DMS153 (cell line): Measurements from ENCODE around the gene EXOC2.

Experiments
- DNase-seq: peaks from one replicate; lab custom pipeline; 2025; lab: John Stamatoyannopoulos, UW

EXOC2 gene

DNA sequence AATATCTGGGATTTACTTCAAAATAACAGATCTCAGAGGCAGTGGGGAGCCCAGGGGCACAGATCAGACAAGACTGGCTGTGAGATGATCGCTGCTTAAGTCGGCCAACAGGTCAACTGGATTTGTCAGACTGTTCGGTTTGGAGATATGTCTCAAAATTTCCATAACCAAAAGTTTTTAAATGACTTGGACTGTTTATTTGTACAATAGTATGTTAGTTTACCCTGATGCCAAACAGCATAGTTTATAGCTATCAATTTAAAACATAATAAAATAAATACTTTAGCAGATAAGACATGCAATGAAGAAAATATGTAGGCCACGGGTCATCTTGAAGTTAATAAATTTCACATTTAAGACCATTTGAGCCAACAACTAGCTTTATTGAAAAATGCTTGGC is 174.7 kb downstream of the EXOC2 start:
- DNase-seq, result no peak

DNA sequence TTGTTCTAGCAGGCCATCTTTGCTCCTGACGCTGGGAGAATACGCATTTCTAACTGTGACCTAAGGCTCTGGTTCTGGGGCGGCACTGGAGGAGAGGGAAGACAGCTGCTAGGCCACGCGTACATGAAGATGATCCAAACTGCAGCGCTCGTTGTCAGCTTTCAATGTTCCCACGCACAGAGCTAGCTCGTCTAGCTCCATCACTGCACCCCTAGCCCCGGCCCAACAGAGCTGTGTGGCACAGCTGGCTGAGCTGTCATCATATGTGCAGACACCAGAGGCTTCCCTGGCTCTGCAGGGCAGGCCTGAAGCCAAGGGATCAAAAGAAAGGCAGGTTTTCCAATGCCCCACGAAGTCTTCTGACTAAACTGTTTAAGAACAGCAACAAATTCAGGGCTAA is 176.7 kb downstream of the EXOC2 start:
- no peak for DNase-seq

DNA sequence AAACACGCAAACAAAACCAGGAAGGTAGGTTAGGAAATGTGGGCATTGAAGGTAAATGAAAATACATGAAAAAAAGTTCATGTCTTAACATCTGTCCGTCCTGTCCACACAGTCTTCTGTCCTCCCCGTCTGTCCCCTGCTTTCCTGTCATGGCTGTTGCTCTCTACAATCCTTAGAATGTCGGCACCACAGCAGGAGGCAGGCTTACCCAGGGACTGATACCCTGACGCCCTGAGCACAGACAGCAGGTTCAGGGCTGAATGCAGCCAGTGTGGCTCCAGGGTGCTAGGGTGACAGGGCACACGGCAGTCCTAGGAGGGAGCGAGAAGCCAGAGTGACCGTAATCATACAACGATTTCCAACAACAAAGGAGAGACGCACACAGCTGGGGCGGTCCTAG is 177.7 kb downstream of the EXOC2 start:
- no peak for DNase-seq

DNA sequence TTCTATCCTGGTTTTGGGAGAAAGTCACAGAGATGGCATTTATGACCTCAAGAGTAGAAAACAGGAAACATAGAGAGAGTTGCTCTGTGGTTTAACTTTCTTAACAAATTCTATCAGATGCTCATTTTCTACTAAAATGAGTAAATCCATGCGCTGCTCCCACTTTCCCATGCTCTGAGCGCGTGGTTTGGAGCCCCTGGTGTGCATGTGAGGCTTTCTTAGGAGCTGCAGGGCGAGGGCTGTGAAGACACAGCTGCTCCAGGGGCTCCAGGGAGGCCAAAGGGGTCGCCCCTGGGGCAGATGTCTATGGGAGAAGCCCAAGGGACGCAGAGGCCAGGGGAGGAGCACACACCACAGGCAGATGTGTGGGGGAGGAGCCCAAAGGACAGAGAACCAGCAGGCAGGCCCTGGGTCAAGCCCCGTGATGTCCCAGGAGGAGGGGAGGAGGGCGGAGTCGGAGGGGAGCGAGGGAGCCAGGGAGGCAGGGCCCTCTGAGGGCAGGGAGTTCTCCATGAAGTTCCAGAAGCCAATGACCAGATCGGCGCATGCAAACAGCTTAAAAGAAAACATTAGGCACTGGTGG is 178.5 kb downstream of the EXOC2 start:
- no peak for DNase-seq

DNA sequence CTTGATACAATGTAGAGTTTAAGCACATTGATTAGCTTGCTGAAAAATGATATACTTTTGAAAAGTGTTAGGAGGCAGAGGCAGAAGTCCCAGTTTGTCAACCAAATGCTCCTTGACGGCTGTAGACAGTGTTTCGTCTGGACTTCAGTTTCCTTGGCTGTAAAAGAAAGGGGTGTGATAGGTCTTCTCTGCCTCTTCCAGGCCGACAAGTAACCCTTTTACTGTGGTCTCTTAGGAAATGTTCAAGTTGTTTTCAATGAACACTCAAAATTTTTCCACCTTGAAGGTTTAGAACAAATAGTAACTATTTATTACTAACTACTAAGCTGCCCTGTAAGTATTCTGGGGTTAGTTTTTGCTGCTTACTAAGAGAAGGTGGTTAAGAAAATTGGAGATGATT is 179.0 kb downstream of the EXOC2 start:
- DNase-seq, result no peak

DNA sequence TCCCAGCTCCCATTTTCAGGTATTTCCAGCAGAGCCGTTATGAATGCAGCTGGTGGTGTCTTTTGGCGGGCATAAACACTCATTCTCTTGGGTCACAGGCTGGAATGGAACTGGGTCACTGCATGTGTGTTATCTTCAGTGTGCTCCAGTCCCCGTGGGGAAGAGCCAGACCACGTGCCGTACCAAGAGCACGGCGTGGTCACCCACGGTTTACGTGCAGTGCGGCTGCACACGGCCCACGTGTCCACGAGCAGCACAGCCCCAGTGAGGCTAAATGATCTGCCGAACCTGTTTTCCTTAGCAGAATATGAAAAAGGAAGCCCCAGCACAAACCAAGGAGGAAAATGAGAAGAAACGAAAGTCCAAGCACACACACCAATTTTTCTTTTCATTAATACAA is 179.9 kb downstream of the EXOC2 start:
- no peak for DNase-seq

DNA sequence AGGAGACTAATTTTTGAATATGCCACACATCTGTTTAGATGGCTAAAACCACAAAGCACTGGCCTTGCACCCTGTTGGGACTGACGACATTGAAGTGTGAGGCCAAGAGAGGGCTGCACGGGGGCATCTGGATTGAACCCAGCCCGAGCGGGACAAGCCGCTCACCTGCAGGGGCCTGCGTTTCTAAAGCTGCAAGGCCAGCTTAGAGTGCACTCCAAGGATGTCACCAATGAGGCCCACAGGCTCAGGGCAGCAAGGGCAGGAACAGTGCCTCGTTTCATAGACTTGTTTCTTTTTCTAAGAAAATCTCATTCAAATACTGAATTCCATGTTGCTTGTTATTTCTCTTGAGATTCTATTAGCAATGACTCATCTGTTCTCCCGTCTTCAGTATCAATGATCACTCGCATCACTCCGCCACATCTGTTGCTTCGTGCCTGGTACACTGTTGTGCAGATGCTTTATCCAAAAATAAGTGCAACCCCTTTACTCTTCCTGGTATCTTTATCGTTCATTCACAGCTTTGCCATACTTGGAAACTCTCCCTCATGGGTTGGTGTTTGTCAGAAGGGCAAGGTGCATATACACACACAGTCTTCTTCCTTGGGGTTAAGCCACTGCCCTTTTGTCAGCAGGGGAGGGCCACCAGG is 181.3 kb downstream of the EXOC2 start:
- DNase-seq, result no peak

DNA sequence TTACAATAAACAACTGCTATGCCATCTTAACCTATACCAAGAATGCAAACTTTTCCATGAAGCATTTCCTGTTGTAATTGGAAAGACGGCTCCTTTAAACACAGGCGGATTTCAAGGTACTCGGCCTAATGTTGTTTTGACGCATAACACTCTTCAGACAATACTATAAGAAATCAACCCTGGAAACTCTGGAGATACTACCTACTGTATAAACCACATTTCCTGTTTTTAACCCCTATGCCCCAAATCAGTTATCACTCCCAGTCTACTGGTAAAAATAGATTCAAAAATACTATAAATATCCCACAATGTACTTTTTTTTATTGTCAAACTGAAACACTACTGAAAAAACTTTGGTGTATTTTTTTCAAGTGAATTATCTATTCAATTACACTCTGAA is 183.3 kb downstream of the EXOC2 start:
- no peak for DNase-seq

DNA sequence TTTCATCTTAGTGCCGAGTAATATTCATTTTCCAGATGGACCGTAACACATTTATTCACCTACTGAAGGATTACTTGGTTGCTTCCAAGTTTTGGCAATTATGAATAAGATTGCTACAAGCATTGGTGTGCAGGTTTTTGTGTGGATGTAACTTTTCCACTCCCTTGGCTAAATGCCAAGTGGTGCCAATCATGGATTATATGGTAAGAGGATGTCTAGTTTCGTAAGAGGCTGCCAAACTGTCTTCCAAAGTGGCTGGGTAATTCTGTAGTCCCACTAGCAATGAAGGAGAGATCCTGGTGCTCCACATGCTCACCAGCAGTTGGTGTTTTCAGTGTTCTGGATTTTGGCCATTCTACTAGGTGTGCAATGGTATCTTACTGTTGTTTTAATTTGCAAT is 184.3 kb downstream of the EXOC2 start:
- no peak for DNase-seq

DNA sequence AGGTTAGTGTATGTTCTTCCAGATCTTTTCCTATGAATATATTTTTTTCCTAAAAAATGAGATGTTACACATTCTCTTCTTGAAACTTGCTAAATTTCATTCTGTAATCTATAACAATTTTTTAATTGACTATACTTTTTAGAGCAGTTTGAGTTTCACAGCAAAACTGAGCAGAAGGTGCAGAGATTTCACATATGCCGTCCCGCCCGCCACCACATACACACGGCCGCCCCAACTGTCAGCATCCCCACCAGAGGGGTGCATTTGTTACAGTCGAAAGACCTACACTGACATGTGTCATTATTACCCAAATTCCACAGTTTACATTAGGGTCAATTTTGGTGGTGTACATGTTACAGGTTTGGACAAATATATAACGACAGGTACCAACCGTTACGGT is 184.9 kb downstream of the EXOC2 start:
- no peak for DNase-seq

DNA sequence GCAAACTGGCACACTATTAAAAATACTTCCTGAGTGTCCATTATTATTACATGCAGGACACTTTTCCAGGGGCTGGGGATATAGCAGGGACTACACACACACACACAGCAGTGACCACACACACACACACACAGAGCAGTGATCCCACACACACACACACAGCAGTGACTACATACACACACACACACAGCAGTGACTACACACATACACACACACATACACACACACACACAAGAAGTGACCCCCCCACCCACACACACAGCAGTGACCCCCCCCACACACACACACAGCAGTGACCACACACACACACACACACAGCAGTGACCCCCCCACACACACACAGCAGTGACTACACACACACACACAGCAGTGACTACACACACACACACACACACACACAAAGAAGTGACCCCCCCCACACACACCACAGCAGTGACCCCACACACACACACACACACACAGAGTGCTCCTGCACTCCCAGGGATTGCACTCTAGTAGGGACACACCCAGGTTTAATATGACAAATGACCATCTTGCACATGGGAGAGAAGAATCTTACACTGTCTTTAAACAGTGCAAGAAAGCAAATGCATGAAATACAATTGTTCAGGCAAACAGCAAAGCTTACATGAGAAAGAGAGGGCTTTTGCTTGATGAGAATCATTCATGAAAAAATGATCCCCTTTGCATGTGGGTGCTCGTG is 185.9 kb downstream of the EXOC2 start:
- no peak for DNase-seq

DNA sequence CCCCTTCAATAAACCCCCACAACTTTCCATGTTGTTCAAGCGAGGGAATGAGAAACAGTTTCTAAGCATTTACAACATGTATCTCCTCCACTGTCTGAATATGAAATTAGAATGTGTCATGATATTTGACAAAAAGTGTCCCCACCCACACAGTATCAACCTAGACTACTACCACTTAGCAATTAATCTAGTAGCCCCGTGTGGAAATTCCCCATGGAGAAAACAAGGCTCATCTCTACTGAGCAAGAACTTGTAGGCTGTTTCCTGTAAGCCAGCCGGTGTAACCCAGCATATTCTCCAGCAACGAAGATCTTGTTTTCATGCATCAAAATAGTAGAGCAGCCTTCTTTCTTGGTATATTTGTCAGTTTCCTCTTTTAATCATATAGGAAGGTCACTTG is 186.4 kb downstream of the EXOC2 start:
- no peak for DNase-seq

DNA sequence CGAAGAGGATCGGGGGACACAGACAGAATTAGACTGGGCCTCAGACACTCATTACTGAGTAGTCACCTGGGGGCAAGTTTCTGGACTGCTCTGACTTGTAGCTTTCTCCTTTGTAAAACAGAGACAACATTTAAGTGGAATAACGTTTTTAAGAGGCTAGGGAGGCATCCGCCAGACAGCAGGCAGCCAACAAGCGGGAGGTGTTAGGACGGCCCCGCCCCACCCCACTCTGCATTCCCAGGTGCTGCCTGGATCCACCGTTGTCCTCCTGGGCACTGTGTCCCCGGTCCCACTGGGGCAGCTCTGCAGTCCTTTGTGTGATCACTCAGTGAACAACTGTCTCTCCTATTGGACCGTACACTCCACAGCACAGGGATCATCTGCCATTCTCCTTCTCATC is 187.6 kb downstream of the EXOC2 start:
- DNase-seq, result no peak

DNA sequence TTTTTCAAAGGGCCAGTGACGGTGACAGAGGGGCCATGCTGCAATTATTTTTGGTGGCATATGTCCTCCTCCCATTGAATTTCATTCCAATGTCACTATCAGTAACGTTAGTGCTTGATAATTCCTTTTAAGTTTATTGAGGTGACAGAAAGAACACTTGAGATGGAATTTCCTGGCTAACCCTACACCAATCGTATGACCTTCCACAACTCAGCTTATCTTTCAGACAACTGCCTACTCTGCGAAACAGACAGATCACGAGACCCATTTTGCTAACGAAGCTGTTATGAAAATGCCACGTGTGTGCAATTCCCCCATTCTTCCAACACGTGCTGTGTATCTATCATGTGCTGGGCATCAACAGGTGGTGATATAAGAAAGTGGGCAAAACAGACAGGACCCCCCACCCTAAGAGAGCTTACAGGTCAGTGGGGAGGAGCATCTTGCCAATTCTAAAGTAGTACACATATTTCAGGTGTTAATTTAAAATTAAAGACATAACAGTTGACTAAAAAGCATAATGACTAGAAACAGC is 188.4 kb downstream of the EXOC2 start:
- DNase-seq, result no peak

DNA sequence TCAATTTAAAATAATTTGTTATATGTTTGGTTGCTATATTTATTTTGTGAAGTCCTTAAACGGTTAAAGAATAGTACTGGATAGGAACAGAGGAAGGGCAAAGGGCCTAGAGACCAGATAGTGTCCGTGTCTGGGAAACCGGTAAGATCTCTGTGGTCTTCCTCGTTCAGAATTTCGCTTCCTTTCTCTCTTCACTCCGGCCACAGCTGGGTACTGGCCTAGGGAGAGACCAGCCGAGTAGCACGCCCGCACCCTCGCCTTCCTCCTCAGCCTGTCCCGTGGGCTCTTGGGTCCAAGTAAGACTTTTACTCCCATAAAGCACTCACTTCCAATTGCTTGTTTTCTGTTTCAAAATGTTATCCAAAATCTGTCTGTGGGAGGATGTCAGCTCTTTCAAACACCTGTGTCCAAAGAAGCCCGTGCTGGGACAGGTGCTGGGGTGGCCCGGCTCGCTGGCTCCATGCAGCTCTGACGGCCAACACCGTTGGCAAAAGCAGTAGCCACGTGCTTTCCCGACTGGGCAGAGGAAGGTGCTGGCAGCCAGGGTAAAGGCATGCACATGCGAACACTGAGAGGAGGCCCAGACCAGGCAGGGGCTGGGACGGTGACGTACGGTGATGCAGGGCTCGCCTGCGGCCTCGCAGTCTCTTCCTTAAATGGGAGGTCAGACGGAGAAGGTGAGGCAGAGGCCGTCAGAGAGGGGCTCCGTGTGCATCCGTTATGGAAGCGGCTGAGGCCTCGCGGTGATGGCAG is 189.2 kb downstream of the EXOC2 start:
- DNase-seq, result no peak

DNA sequence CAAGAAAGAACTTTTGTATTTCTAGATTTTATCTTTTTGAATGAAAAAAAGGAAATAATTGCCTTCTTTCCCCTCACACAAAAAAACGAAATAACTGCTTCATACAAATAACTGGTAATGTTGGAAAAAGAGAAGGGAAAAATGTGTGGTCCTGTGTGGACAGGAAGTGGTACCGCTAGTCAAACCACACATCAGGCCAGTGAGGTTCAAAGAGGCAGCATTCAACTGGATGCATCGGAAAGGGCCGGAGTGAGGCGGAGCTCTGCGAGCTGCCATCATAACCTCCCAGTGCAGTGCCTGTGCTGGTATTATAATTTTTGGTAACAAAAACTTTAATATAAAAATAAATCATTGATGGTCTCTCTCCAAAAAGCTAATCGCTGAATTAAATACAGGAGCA is 190.2 kb downstream of the EXOC2 start:
- DNase-seq, result no peak

DNA sequence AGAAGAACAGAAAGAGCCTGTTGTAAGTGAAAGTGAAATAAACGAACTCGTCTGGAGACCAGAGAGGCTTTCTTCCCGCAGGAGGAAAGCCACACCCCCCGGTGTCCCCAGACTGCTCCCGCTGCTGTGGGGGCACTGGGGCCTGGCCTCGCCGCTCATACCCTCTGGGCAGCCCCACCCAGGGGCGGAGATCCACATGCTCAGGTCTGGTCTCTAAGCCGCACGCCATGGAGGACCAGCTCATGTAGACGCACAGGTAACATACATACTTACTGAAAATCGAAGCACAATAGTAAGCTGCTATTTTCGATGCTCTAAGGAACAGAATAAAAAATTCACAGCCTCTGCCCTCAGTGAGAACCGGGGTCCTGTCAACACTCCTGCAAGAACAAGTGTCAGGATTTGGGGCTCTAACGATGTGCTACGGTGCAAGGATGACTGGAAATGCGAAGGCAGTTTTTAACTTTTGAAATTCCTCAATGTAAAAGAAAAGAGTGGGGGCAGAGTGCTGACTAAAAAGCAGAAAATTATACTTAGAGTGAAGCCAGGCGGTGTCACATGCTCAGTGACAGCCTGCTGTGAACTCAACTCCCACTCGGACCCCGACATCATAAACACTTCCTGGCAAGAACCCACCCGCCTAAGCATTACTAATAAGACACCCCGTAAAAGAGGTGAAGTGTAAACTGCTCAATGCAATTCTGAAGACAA is 190.9 kb downstream of the EXOC2 start:
- DNase-seq, result no peak

DNA sequence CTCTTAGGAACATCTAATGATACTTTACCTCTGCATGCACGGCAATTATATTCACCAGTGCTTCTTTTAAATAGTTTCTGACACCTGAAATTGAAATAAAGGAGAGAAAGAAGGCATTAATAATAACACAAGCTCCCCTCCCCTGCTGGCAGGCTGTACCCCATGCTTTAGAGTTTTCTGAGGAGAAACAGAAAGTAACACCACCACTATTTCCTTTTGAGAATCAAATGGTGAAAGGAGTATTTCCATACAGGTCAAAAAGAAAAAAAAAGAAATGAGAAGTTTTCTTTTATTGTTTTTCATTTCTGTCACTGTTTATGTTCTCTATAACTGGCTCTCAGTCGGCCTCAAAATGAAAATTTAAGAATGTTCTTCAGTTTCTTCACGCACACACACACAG is 193.3 kb downstream of the EXOC2 start:
- no peak for DNase-seq

DNA sequence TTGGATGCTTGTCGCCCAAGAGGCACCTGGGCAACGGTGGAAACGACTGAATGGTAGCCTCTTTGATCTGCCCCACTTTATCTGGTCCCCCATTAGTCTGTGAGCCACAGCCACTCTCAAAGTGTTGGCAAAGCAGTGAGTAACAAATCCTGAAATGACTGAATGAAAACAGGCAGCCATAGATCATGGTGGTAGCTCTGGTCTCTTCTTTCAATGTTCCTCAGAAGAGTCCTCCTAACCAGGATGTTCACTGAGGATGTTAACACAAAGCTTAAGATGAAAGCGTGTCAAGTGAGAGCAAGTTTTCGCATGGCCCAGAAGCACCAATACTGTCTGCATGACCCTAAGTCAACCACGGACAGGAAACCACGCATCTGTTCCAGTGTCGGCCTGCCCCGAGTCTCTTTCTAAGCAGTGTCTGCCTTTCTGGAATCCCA is 194.1 kb downstream of the EXOC2 start:
- DNase-seq, result no peak

DNA sequence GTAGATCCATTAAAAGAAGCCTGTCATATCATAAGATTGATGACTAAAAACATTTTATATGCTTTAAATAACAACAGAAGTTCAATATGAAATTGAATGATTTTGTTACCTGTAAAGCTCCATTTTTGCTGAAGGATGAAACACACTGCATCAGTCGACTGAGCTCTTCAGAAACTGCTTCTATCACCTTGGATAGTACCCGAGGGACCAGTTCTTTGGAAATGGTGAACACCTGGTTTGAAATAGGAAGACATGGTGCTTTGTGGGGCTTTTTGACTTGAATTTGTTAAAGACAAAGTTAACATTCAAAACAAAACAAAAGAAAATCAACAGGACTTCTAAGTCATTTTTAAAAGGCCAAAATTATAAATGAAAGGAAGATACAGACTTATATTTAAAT is 195.7 kb downstream of the EXOC2 start:
- DNase-seq, result no peak

DNA sequence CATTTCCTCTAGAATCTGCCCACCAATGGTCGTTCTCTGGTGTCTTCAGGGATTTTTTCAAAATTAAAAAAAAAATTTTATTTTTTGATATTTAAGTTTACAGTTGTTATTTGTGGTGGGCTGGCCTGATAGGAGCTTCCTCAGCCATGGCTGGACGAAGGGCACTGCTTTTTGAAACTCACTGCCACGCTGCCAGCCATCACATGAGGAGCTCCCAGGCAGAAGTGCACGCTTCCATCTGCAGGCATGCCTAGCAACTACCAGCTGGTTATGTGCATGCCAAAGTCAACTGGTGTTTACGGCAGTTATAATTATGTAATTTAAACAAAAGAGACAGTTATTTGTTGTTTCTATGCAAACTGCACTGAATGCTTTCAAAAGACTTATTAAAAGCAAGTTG is 196.3 kb downstream of the EXOC2 start:
- DNase-seq, result no peak

DNA sequence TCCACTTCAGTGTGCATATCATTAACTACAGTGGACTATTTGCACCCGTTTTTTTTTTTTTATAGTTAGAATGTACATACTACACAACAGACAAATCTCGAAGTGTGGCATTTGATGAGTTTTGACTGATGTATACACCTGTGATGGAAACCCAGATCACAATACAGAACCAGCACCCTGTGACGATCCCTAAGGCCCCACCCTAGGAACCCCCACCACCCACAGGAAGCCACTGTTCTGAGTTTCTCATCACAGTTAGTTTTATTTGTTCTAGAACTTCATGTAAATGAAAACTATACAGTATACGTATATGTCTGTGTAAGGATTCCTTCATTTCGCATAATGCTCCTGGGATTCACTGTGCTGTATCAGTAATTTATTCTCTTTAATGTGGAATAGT is 198.5 kb downstream of the EXOC2 start:
- DNase-seq, result no peak
